ENCODE data around the gene CHMP1B.
A peak's percentile ranks its signal among the peaks of the same experiment; 100 is the strongest.
"Not testable (repeated sequence)": the region's sequence is repeated elsewhere in the genome, so short reads cannot be mapped to it uniquely, and the experiment has no call there.

Gene CHMP1B

GRCh38 chr18:11842562-11842961, 8.7 kb upstream of the CHMP1B start:
- DNase-seq = no peak

GRCh38 chr18:11844436-11844835, 6.8 kb upstream of the CHMP1B start:
- DNase-seq = no peak

GRCh38 chr18:11845654-11846053, 5.6 kb upstream of the CHMP1B start:
- no peak for DNase-seq

- no peak for DNase-seq
Observed at GRCh38 chr18:11847811-11848210, 3.4 kb upstream of the CHMP1B start.

GRCh38 chr18:11849279-11849678, 1.9 kb upstream of the CHMP1B start:
- DNase-seq = no peak

- peak; percentile 76 for DNase-seq
Observed at GRCh38 chr18:11849841-11850634, 1.2 kb upstream of the CHMP1B start.

- no peak for DNase-seq
Observed at GRCh38 chr18:11850821-11851145, 430 bp upstream of the CHMP1B start.

GRCh38 chr18:11851806-11852337, 659 bp downstream of the CHMP1B start:
- DNase-seq = no peak

- not testable (repeated sequence) for DNase-seq
Observed at GRCh38 chr18:11854554-11854953, 3.3 kb downstream of the CHMP1B start.

GRCh38 chr18:11857177-11857887, 6.1 kb downstream of the CHMP1B start:
- DNase-seq = no peak

- DNase-seq = no peak
Observed at GRCh38 chr18:11859282-11859830, 8.1 kb downstream of the CHMP1B start.

GRCh38 chr18:11859903-11860407, 8.7 kb downstream of the CHMP1B start:
- no peak for DNase-seq

- no peak for DNase-seq
Observed at GRCh38 chr18:11860594-11861450, 9.6 kb downstream of the CHMP1B start.

- no peak for DNase-seq
Observed at GRCh38 chr18:11861583-11862288, 10.5 kb downstream of the CHMP1B start.

- no peak for DNase-seq
Observed at GRCh38 chr18:11862468-11863137, 11.4 kb downstream of the CHMP1B start.

- no peak for DNase-seq
Observed at GRCh38 chr18:11864471-11864870, 13.3 kb downstream of the CHMP1B start.

- no peak for DNase-seq
Observed at GRCh38 chr18:11865071-11865470, 13.9 kb downstream of the CHMP1B start.

- no peak for DNase-seq
Observed at GRCh38 chr18:11866329-11866728, 15.1 kb downstream of the CHMP1B start.

- DNase-seq = no peak
Observed at GRCh38 chr18:11866764-11867163, 15.6 kb downstream of the CHMP1B start.

GRCh38 chr18:11868230-11868629, 17.0 kb downstream of the CHMP1B start:
- no peak for DNase-seq

- no peak for DNase-seq
Observed at GRCh38 chr18:11871501-11871900, 20.3 kb downstream of the CHMP1B start.
